Raji (cell line): ENCODE results near the gene TNFRSF9.

Experiments
- POLR2A ChIP-seq: IDR thresholded peaks from 2 replicates; pipeline ENCODE4 v1.6.1; 2011; ENCODE audit warnings: low read depth, low read length, control low read depth; ENCODE audit not compliant: insufficient read depth

The TNFRSF9 gene

DNA sequence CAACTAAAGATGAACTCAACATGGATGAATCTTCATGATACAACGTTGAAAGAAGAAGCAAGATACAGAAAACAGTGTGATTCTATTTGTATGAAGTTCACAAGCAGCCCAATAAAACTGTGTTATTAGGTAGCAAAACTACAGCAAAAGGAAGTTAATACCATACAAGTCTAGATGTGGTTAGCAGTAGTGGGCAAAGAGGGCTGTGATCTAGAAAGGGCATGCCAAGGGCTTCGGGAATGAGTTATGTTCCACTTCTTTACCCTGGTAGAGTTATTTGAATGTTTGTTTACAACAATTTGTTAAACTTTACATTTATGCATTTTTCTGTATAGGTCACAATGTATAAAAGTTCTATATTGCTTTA lies 9.2 kb downstream of the TNFRSF9 start:
- TF ChIP-seq POLR2A: no peak

DNA sequence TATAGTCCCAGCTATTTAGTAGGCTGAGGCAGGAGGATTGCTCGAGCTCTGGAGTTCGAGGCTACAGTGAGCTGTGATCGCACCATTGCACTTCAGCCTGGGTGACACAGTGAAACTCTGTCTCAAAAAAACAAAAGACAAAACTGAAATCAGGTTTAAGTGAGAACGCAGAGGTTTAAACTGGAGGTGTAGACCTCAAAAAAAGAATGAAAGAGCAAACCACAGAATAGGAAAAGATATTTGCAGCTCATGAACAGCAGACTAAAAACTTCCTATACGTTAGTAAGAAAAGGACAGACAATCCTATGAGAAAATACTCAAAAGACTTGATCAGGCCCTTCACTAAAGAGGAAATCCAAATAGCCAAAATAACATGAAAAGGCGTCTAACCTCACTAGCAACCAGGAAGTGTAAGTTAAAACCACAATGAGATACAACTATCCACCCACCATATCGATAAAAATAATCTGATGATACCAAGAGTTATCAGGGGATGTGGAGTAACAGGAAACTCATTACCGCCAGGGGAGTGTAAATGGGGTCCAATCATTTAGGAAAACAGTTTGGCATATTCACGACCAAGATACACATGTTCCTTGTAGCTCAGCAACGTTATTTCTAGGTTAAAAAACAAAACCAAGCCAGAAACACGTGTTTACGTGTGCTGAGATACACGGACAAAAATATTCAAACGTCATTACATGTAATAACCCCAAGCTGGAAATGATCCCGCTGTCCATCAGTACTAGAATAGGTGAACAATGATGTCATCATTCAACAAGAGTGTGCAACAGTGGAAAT lies 9.8 kb downstream of the TNFRSF9 start:
- no peak for TF ChIP-seq POLR2A

DNA sequence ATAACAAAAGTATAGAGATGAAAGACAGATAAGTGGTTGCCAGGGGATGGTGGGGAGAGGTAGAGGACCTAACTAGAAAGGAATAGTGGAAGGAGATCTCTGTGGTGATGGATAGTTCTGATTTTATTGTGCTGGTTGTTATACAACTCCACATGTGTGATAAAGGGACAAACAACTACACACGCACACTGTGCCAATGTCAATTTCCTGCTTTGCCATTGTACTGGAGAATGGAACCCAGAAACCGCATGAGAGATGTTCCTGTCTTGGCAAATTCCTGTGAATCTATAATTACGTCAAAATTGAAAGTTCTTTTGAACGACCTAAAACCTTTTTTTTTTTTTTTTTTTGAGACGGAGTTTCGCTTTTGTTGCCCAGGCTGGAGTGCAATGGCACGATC lies 11.0 kb downstream of the TNFRSF9 start:
- TF ChIP-seq POLR2A: no peak

DNA sequence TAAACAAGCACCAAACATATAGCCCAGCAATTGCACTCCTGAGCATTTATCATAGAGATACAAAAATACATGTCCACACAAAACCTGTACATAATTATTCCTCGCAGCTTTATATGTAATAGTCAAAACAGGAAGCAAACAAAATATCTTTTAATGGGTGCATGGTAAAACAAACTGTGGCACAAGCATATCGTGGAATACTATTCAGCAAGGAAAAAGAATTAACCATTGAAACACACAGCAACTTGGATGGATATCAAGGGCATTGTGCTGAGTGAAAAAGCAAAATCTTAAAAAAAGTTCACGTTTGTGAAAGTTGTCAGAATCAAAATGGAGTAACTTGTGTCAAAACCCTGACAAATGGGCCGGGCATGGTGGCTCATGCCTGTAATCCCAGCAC lies 12.4 kb downstream of the TNFRSF9 start:
- no peak for TF ChIP-seq POLR2A

DNA sequence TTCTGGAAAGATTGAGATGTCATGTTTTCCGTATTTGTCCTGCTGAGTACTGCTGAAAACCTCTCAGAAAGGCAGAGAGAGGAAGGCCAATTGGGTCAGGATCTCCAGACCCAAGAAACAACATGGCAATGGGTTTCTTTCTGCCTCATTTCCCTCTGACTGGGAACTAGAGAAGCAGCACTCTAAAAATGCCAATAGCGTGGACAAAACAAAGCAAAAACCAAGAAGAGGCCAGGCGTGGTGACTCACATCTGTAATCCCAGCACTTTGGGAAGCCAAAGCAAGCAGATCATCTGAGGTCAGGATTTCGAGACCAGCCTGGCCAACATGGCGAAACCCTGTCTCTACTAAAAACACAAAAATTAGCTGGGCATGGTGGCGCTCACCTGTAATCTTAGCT lies 18.3 kb downstream of the TNFRSF9 start:
- TF ChIP-seq POLR2A: no peak

DNA sequence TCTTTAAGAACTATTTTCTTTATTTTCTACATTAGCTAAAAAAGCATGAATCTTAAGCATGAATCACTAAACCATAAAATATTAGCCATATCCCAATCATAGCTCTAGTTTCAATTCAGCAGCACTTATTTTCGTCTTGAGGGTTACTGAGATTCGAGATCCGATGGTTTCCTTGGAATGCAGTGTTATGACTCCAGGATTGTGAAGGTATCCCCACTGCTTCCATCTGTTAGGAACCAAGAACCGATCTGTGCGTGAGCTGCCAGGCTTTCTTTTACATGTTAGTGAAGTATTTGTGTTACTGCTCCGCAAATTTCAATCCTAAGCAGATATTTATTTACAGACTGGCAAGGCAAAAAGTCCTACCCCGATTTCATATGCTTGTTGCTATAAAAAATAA lies 18.8 kb downstream of the TNFRSF9 start:
- TF ChIP-seq POLR2A: no peak

DNA sequence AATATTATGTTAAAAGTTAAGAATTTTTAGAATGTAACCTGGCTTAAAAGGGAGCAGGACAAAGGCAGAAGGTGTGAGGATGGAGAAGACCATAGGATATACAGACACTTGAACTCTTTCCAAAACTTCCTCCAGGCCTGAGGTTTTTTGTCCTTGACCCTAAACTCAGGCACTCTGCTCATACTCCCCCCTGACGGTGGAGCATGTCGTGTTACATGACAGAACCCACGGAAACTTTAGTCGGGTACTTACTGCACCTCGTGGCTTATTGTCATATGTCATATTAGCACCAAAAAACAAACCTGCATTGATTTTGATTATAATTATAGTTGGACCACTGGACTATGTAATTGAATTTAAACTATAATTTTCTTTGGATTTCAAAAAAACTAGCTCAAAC lies 20.8 kb downstream of the TNFRSF9 start:
- no peak for TF ChIP-seq POLR2A

DNA sequence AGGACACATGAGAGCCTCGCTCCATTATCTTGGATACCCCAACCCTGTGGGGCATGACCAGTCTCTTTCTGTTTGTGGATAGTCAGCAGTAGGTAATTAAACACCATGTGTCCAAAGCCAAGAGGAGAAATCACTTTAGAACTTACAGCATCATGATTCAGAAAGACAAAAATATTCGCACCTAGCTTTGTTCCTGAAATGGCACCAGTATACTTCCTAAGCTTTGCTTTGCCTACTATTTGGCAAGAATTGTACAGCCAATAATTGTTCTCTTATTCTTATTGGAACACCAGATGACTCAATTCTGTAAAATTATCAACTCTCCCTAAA lies 24.2 kb downstream of the TNFRSF9 start:
- TF ChIP-seq POLR2A: no peak

DNA sequence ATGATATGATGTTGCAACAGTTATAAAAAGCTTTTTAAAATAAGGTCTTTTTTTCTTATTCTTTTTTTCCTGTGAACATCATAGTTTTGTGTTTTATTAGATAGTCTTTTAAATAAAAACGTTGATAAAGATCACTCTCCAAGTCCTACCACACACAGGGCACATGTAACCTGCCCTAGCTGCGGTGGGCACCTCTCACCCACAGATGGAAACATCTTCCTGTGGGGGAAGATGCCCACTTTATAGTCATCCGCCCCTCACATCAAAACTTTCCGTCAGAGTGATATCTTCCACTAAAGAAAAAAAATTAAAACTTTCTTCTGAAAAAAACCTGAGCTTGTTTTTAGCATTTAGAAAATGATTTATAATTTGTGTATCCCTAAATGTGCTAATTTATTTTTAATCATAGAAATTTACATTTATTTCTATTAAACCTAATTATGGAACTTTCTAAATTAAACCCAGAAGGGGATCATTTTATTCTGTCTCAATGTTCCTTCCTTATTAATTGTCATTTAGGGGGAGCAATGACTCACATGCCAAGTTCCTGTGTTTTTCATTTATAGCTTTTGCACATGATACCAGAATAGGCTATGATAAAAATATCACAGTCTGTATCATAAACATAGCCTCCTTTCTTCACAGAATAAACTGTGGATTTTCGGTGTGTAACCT lies 24.7 kb downstream of the TNFRSF9 start:
- TF ChIP-seq POLR2A: no peak

DNA sequence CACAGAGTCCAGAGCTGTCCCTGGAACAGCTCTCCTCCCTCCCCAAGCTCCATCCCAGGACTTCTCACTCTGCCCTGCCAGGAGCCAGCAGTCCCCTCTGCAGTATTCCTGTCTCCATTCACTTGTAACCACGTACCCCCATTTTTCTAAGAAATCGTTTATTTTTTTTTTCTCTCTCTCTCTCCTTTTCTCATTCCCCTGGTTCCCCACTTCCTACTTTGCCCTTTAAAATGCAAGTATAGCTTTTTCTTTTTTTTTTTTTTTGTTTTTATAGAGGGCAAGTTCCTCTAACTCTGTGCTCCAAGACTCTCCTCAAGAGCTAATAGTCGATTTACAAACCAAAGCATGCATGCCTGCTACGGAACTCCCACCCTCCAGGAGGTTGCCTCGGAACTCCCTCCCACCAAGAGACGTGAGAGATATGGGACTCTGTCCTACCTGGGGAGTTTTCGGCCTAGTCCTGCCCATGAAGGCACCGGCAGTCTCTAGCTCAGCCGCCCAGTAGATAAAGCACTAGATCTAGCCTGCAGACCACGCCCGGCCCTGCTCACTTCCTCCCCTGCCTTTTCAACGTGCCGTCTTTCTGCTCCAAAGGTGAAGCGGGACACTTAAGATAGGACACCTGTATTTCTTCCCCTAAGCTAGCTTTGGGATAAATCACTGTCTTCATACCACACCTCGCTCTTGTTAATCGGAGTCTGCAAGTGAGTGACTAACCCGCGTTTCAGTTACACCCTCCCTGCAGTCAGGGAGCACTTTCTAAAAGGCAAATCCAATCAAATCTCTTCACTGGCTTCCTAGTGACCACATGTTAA lies 27.7 kb downstream of the TNFRSF9 start:
- peak; percentile 80 for TF ChIP-seq POLR2A

DNA sequence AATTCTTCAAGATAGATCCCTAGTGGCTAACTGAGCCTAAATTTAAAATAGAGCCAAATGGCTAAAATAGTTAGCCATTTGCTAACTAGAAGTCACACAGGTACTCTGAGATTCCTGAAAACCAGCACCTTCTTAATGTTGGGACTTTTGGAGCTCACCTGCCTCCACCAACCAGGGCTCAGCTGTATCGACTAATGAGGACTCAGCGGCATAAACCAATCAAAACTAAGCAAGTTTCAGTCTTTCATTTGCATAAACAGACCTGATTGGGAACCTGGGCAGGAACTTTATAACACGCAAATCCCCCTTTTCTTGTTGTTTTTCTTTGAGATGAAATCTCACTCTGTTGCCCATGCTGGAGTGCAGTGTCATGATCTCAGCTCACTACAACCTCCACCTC lies 28.5 kb downstream of the TNFRSF9 start:
- 0 out of 2 replicates have a peak, but pooled peaks have one; percentile 32 for TF ChIP-seq POLR2A

DNA sequence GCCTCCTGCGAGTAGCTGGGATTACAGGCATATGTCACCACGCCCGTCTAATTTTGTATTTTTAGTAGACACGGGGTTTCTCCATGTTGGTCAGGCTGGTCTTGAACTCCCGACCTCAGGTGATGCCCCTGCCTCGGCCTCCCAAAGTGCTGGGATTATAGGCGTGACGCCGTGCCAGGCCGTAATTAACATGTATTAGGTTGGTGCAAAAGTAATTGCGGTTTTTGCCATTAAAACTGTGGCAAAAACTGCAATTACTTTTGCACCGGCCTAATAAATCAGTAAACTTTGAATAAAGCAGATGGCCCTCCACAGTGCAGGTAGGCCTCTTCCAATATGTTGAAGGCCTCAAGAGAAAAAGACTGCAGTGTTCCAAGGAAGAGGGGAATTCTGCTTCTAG lies 35.4 kb downstream of the TNFRSF9 start:
- TF ChIP-seq POLR2A: no peak

DNA sequence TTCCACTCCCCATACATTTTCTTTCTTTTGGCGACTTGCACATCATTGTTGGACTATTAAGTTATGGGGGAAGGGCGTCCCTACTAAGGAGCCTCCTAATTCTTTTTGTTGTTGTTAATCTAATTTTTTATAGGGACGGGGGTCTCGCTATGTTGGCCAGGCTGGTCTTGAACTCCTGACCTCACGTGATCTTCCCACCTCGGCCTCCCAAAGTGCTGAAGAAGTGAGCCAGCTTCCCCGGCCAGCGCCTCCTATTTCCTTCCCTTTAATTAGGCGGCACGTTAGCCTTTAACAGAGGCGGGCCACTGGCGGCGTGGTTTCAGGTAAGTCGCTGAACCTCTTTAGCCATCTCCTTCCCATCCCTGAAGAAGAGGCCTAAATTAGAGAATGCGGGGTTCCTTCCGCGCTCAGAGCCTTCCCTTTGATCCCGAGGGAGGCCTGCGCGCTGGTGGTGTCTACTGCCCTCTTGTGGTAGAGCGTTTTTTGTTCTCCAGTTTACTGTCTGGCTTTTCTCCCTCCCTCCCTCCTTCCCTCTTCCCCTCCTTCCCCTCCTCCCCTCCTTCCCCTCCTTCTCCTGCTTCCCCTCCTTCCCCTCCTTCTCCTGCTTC lies 38.1 kb downstream of the TNFRSF9 start:
- no peak for TF ChIP-seq POLR2A

DNA sequence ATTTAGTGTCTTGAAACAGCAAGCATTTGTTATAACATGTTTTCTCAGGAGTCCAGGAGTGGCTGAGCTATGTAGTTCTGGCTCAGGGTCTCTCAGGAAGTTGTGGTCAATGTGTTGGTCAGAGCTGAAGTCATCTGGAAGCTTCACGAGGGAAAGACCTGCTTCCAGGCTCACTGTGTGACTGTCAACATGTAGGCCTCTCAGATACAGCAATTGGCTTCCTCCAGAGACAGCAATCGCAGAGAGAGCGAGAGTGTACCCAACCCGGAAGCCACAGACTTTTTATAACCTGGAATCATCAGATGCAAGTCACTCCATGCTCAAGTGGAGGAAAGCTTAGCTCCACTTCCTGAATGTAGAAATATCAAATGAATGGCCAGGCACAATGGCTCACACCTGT lies 40.9 kb downstream of the TNFRSF9 start:
- TF ChIP-seq POLR2A: no peak

DNA sequence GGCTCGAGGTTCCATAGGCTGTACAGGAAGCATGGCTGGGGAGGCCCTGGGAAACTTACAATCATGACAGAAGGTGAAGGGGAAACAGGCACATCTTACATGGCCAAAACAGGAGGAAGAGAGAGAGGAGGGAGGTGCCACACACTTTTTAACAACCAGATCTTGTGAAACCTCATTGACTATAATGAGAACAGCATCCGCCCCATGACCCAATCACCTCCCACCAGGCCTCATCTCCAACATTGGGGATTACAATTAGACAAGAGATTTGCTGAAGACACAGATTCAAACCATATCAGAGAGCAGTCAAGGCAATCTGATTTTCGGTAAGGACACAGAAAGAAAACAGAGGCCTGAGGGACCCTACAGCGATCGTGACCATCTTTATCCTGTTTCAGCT lies 41.7 kb downstream of the TNFRSF9 start:
- no peak for TF ChIP-seq POLR2A
